GM12872 (cell line): Measurements from ENCODE around the gene UPF1.

Experiments
- TF ChIP-seq, protein P1 (sequence below): IDR thresholded peaks from 3 replicates; pipeline ENCODE4 v1.5.1; 2011; ENCODE audit warnings: low read depth, mild to moderate bottlenecking, low read length, moderate library complexity; ENCODE audit not compliant: insufficient read depth

The UPF1 gene

GRCh38 chr19:18898081-18898606 lies 66.4 kb downstream of the UPF1 start:
- TF ChIP-seq, protein P1, sequence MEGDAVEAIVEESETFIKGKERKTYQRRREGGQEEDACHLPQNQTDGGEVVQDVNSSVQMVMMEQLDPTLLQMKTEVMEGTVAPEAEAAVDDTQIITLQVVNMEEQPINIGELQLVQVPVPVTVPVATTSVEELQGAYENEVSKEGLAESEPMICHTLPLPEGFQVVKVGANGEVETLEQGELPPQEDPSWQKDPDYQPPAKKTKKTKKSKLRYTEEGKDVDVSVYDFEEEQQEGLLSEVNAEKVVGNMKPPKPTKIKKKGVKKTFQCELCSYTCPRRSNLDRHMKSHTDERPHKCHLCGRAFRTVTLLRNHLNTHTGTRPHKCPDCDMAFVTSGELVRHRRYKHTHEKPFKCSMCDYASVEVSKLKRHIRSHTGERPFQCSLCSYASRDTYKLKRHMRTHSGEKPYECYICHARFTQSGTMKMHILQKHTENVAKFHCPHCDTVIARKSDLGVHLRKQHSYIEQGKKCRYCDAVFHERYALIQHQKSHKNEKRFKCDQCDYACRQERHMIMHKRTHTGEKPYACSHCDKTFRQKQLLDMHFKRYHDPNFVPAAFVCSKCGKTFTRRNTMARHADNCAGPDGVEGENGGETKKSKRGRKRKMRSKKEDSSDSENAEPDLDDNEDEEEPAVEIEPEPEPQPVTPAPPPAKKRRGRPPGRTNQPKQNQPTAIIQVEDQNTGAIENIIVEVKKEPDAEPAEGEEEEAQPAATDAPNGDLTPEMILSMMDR: no peak

DNA sequence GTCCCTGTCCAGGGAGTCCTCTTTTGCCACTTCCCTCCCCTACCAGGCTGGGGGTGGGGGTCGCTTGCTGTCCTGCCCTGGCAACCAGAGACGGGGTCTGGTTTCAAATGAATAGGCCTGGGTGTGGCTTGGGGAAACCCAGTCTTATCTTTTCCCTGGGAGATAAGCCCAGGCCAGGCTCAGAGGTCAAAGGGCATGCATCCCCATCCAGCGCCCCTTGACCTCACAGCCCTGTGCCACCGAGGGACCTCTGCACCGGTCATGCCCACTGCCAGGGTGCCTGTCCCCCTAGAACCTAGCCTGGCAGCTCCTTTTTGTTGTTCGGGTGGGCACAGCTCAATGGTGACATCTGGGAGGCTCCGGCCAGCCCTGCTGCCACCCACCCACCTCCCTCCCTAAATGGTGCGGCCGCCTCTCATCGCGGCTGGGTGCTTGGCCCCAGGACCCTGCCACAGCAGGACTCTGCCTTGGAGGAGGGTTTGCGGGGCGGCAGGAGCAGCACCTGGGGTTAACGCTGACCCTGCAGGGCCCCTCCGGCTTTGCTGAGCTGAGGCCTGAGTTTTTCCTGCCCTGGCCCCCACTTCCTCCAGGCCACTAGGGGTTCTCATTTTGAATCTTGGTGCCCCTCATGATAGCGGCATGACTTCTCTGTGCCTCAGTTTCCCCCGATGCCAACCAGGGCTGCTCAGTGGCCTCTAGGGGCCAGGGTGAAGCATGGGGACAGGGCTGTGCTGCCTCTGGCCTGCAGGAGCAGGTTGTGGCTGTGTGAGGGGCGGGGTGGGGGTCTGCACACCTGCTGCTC lies 67.0 kb downstream of the UPF1 start:
- TF ChIP-seq, protein P1: no peak

DNA sequence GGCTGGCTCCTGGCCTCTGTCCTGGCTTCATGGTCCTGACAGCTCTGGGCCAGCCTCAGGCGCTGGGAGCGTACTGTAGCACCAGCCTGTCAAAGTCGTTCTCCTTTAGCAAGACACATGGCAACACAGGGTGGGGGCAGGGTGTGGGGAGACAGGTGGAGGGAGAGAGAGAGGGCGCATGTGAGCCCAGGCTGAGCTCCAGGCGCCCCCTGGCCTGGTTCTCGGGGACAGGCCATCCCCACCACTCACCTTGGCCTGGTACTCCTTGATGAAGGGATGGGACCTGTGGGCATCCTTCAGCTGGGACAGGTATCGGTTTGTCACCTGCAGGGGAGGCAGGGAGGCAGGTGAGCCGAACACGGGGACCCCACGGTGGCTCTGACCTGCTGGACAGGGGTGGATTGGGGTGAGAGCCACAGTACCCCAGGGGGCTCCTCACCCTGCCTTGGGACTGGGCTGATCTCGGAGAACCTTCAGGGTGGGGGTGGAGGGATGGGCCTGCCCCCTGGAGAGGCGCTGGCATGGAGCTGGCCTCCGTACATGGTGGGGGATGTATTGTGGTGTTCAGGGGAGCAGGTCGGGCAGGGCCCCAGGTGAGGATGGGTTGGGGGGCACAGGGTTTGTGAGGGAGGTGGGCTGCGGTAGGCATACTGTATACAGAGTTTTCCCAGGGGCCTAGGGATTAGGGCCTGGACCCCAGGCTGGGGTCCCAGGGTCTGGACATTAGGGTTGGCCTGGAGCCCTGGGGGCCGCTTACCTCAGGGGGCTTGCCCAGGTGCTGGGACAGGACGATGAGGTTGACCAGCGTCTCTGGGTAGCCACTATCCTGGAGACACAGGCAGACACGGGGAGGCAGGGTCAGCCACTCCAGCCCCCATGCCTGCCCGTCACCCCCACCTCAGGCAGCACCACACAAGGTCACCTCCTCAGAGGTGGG lies 68.1 kb downstream of the UPF1 start:
- TF ChIP-seq, protein P1: no peak

- TF ChIP-seq, protein P1: no peak
These were observed 69.1 kb downstream of the UPF1 start for GRCh38 chr19:18900700-18901481.

- TF ChIP-seq, protein P1: no peak
These were observed 69.7 kb downstream of the UPF1 start for GRCh38 chr19:18901491-18901890.

DNA sequence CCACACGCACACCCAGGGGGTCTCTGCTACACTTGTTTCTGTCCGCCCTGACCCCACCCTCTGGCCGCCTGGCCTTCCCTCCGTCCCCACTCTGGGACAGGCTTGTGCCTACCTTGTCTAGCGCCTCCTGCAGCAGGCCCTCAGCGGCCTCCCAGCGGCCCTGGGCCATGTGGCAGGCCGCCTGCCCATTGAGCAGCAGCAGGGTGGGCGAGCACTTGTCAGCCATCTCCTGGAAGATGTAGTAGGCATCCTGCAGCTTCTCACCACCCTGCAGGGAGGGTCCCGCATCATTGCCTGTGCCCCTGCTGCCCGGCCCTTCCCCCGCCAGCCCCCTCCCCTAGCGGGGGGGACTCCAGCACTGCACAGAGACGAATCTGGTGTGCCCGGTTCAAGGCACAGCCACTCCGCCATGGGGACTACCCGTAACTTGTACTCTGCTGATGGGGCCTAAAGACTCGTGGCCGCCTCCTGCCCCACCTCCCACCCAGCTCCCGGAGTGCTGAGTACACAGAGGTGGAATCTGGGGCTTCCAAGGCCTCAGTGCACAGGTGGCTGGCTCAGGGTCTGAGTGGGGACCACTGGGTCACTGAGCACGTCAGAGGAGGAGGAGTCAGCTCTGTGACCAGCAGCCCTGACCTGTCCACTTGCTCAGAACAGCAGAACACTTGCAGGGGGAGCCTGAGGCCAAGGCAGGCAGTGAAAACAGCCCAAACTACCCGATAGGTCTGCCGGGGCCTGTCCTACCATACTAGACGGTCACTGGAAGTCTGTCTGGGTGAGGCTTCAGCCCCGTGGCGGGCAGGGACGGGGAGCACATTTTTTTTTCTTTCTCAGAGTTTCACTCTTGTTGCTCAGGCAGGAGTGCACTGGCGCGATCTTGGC lies 71.6 kb downstream of the UPF1 start:
- TF ChIP-seq, protein P1: no peak
